H9 (cell line): Measurements from ENCODE around the gene DDX59. TPM values are rescaled to one million over a fixed set of nuclear protein-coding genes. Genes with fewer than 3 reads are reported as not detected.

ENCODE experiments used
- DNase-seq: peaks from one replicate; pipeline ENCODE4 v3.0.0-alpha.2; 2017
- H2AFZ ChIP-seq: one replicate; pipeline ENCODE4 v1.6.1; 2013; ENCODE audit warnings: mild to moderate bottlenecking, low read length, control low read depth, moderate library complexity
- H2AK5ac ChIP-seq: 2 replicates; pipeline ENCODE4 v1.6.1; 2013; ENCODE audit warnings: low read length, control low read depth, mixed read lengths; ENCODE audit not compliant: insufficient read length
- H2BK120ac ChIP-seq: one replicate; pipeline ENCODE4 v1.6.1; 2013; ENCODE audit warnings: low read depth, mild to moderate bottlenecking, low read length, control low read depth, inconsistent platforms; ENCODE audit not compliant: poor library complexity, severe bottlenecking
- H2BK12ac ChIP-seq: 2 replicates; pipeline ENCODE4 v1.6.1; 2013; ENCODE audit warnings: low read length, control low read depth, mixed read lengths, low read depth; ENCODE audit not compliant: insufficient read length
- H2BK15ac ChIP-seq: 2 replicates; pipeline ENCODE4 v1.6.1; 2013; ENCODE audit warnings: low read depth, low read length, control low read depth
- H2BK20ac ChIP-seq: one replicate; pipeline ENCODE4 v1.6.1; 2013; ENCODE audit warnings: low read depth, mild to moderate bottlenecking, low read length, control low read depth, inconsistent platforms; ENCODE audit not compliant: poor library complexity, severe bottlenecking
- H2BK5ac ChIP-seq: 2 replicates; pipeline ENCODE4 v1.6.1; 2013; ENCODE audit warnings: low read length, control low read depth, mixed read lengths; ENCODE audit not compliant: insufficient read length
- H3K14ac ChIP-seq: 2 replicates; pipeline ENCODE4 v1.6.1; 2013; ENCODE audit warnings: low read length, control low read depth; ENCODE audit not compliant: insufficient read depth
- H3K18ac ChIP-seq: 2 replicates; pipeline ENCODE4 v1.6.1; 2013; ENCODE audit warnings: low read depth, mild to moderate bottlenecking, mixed read lengths, low read length, control low read depth; ENCODE audit not compliant: insufficient read length
- H3K23ac ChIP-seq: 2 replicates; pipeline ENCODE4 v1.6.1; 2013; ENCODE audit warnings: low read length, control low read depth, mixed read lengths, low read depth; ENCODE audit not compliant: insufficient read length
- H3K23me2 ChIP-seq: 2 replicates; pipeline ENCODE4 v1.6.1; 2013; ENCODE audit warnings: low read depth, mild to moderate bottlenecking, mixed read lengths, low read length, control low read depth; ENCODE audit not compliant: insufficient read length, poor library complexity, severe bottlenecking
- H3K27ac ChIP-seq: 2 replicates; pipeline ENCODE4 v1.5.1; 2013; ENCODE audit warnings: low read length, control low read depth, mixed read lengths, low read depth; ENCODE audit not compliant: insufficient read length
- H3K27me3 ChIP-seq: 2 replicates; pipeline ENCODE4 v1.6.1; 2013; ENCODE audit warnings: low read length, control low read depth, inconsistent platforms; ENCODE audit not compliant: insufficient read depth
- H3K4ac ChIP-seq: 2 replicates; pipeline ENCODE4 v1.6.1; 2013; ENCODE audit warnings: low read depth, mild to moderate bottlenecking, control low read depth, inconsistent platforms, low read length, moderate library complexity
- H3K4me1 ChIP-seq: 2 replicates; pipeline ENCODE4 v1.6.1; 2013; ENCODE audit warnings: low read length, control low read depth, inconsistent platforms; ENCODE audit not compliant: insufficient read depth
- H3K4me2 ChIP-seq: 2 replicates; pipeline ENCODE4 v1.6.1; 2013; ENCODE audit warnings: low read length, control low read depth, mixed read lengths; ENCODE audit not compliant: insufficient read length, insufficient read depth
- H3K56ac ChIP-seq: 2 replicates; pipeline ENCODE4 v1.6.1; 2013; ENCODE audit warnings: low read depth, mild to moderate bottlenecking, mixed read lengths, low read length, control low read depth; ENCODE audit not compliant: insufficient read length
- H3K79me1 ChIP-seq: 2 replicates; pipeline ENCODE4 v1.6.1; 2013; ENCODE audit warnings: low read depth, mild to moderate bottlenecking, moderate library complexity, low read length, control low read depth, inconsistent platforms; ENCODE audit not compliant: insufficient read depth, poor library complexity, severe bottlenecking
- H3K79me2 ChIP-seq: 2 replicates; pipeline ENCODE4 v1.6.1; 2013; ENCODE audit warnings: low read length, control low read depth, inconsistent platforms; ENCODE audit not compliant: insufficient read depth
- H3K9ac ChIP-seq: 2 replicates; pipeline ENCODE4 v1.6.1; 2013; ENCODE audit warnings: low read length, control low read depth, mixed read lengths; ENCODE audit not compliant: insufficient read length; ENCODE audit errors: extremely low read depth
- H3K9me3 ChIP-seq: one replicate; pipeline ENCODE4 v1.6.1; 2013; ENCODE audit warnings: low read depth, low read length, inconsistent platforms; ENCODE audit not compliant: control insufficient read depth
- H3T11ph ChIP-seq: one replicate; pipeline ENCODE4 v1.6.1; 2013; ENCODE audit warnings: mild to moderate bottlenecking, low read length, control low read depth, inconsistent platforms
- H4K20me1 ChIP-seq: one replicate; pipeline ENCODE4 v1.6.1; 2013; ENCODE audit not compliant: control insufficient read depth, insufficient read length, insufficient read depth
- H4K5ac ChIP-seq: 2 replicates; pipeline ENCODE4 v1.6.1; 2013; ENCODE audit warnings: low read depth, mild to moderate bottlenecking, mixed read lengths, low read length, control low read depth; ENCODE audit not compliant: insufficient read length
- H4K8ac ChIP-seq: replicated peaks from 2 replicates; pipeline ENCODE4 v1.6.1; 2013; ENCODE audit warnings: low read length, control low read depth, mixed read lengths, low read depth; ENCODE audit not compliant: insufficient read length
- H4K91ac ChIP-seq: 2 replicates; pipeline ENCODE4 v1.6.1; 2013; ENCODE audit warnings: low read depth, mild to moderate bottlenecking, moderate library complexity, mixed read lengths, low read length, control low read depth; ENCODE audit not compliant: insufficient read length
- H3K27ac Mint-ChIP-seq, 3 experiments: 2 replicates in 2 of 3; 3 replicates in 1 of 3; pipeline ENCODE4 v1.8.0; 2020 to 2021; ENCODE audit warnings: mixed read lengths in 3 of 3, mild to moderate bottlenecking in 1 of 3, moderate library complexity in 1 of 3
- H3K27me3 Mint-ChIP-seq: 2 replicates; pipeline ENCODE4 v1.8.0; 2021; ENCODE audit warnings: low read depth, mild to moderate bottlenecking, moderate library complexity, mixed read lengths
- H3K36me3 Mint-ChIP-seq, 3 experiments: 2 replicates in 2 of 3; 3 replicates in 1 of 3; pipeline ENCODE4 v1.8.0; 2020 to 2021; ENCODE audit warnings: low read depth in 3 of 3, mixed read lengths in 3 of 3; ENCODE audit not compliant: insufficient read depth in 1 of 3
- H3K4me1 Mint-ChIP-seq, 2 experiments: 2 replicates each; pipeline ENCODE4 v1.8.0; 2020; ENCODE audit warnings: mixed read lengths in 2 of 2
- H3K4me3 Mint-ChIP-seq, 2 experiments: 2 replicates in 1 of 2; 3 replicates in 1 of 2; pipeline ENCODE4 v1.8.0; 2020 to 2021; ENCODE audit warnings: mild to moderate bottlenecking in 2 of 2, mixed read lengths in 2 of 2, moderate library complexity in 1 of 2
- H3K9me3 Mint-ChIP-seq, 2 experiments: 2 replicates in 1 of 2; 3 replicates in 1 of 2; pipeline ENCODE4 v1.8.0; 2020; ENCODE audit warnings: mild to moderate bottlenecking in 2 of 2, mixed read lengths in 2 of 2, moderate library complexity in 1 of 2
- CTCF ChIP-seq: fragments of 200-600 bp; sonication (generic); conservative IDR thresholded peaks from 3 replicates; pipeline ENCODE4 v1.8.0; 2021; ENCODE audit warnings: antibody characterized with exemption, mild to moderate bottlenecking
- WGBS: extraction: QIAGEN DNeasy Blood & Tissue Kit; methylation state at CpG from one replicate; pipeline ENCODE4 v1.1.7; 2013; ENCODE audit warnings: missing lambda C conversion rate, low lambda C conversion rate, mixed read lengths; ENCODE audit not compliant: insufficient read length; ENCODE audit errors: extremely low coverage; 5-methylcytosine and 5-hydroxymethylcytosine counted together
- total RNA-seq: library from RNA; stranded (reverse); gene quantifications from 2 replicates; pipeline ENCODE4 v1.2.1, GENCODE V29; 2021

Gene DDX59
- total RNA-seq, 1 experiment from 2014 or later = 14.0 TPM

DNA sequence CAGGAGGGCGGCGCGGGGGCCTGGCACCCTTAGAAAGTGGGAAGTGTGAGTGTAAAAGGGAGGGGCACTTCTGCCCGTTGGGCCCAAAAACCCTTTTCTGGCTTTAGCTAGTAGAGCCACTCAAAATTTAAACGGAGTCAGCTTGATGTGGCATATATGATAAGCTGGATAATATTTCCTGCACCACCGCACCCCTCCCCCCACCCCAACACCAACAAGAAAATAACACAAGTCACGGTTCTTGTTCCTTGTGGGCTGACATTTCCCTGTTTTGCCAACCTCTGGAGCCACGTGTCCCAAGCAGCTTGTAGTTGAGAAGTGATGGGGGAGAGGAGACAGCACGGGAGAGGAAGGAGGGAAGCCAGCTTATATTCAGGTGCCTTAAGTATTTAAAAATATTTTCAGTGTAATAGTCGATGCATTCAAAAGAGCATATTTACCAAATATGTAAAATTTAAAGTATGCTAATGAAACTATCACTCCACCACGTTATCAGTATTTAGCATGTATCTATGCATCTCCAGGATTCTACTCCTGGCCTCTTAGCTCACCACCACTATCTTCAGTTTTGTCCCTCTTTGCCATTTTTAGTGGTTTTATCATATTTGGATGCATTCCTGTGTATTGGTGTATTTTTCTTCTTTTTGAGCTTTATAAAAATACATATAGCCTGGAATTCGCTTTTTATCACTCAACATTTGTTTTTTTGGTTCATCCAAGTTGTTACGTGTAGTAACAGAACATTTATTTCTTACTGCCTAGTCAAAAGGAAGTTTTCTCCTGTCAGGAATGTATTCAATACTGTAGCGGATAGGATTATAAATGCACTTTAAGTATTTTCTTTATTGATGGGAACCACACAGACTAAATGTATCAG, 773 bp upstream of the DDX59 start:
- H3K4me1 Mint-ChIP-seq = peaks cover 30 to 34% of the 10 kb centered on the region in 2 experiments
- H3K27me3 Mint-ChIP-seq = no peaks in the 10 kb centered on the region
- no peak for DNase-seq
- H2AK5ac ChIP-seq = peak overlapping the region; percentile 37
- H2BK20ac ChIP-seq = no peak overlapping the region
- H3K27ac ChIP-seq = no peak overlapping the region
- 0 out of 2 replicates have a peak overlapping the region, but pooled peaks have one; percentile 16 for H3K14ac ChIP-seq
- H2BK5ac ChIP-seq = no peak overlapping the region
- peak overlapping the region; percentile 85 to 92 for H3K4me3 Mint-ChIP-seq
- no peaks in the 10 kb centered on the region for H3K79me2 ChIP-seq
- H3K18ac ChIP-seq = peak overlapping the region; percentile 63
- H3K27ac Mint-ChIP-seq = peak overlapping the region; percentile 91 to 95 (median 91); a peak in 5 of 7 replicates
- no peaks in the 10 kb centered on the region for H4K20me1 ChIP-seq
- no peak overlapping the region for H3T11ph ChIP-seq
- peak overlapping the region; percentile 66 for H4K5ac ChIP-seq
- no peak overlapping the region for H4K91ac ChIP-seq
- H2AFZ ChIP-seq = peak overlapping the region; percentile 88
- no peak overlapping the region for H3K23ac ChIP-seq
- H3K4ac ChIP-seq = no peak overlapping the region; the same call in 1 of the 2 replicates
- TF ChIP-seq CTCF = no peak
- H3K9me3 Mint-ChIP-seq = no peaks in the 10 kb centered on the region
- no peak overlapping the region for H4K8ac ChIP-seq
- no peak overlapping the region for H2BK15ac ChIP-seq
- H3K79me1 ChIP-seq = peaks cover 4% of the 10 kb centered on the region
- peaks cover 2 to 21% (median 8%) of the 10 kb centered on the region in 3 experiments; a peak in 6 of 7 replicates for H3K36me3 Mint-ChIP-seq
- H2BK120ac ChIP-seq = no peak overlapping the region
- H2BK12ac ChIP-seq = no peak overlapping the region
- H3K4me1 ChIP-seq = peaks cover 10% of the 10 kb centered on the region; the same call in 1 of the 2 replicates
- no peak overlapping the region for H3K56ac ChIP-seq
- H3K27me3 ChIP-seq = no peaks in the 10 kb centered on the region
- H3K9ac ChIP-seq = peak overlapping the region; percentile 70
- H3K23me2 ChIP-seq = peaks cover 8% of the 10 kb centered on the region
- H3K9me3 ChIP-seq = no peaks in the 10 kb centered on the region
- H3K4me2 ChIP-seq = peak overlapping the region; percentile 97
- WGBS = no CpG with 5 or more reads among the region's 14 CpGs
